NCI-H345 (cell line): ENCODE measurements around the gene MUC5B.
A peak's percentile ranks its signal among the peaks of the same experiment; 100 is the strongest.

Experiments
- DNase-seq: peaks from one replicate; lab custom pipeline; 2025; lab: John Stamatoyannopoulos, UW

Gene MUC5B

GRCh38 chr11:1220941-1221721, 1.7 kb upstream of the MUC5B start:
- no peak for DNase-seq

GRCh38 chr11:1221848-1222311, 986 bp upstream of the MUC5B start:
- DNase-seq: no peak

GRCh38 chr11:1223346-1224110, 662 bp downstream of the MUC5B start:
- no peak for DNase-seq

GRCh38 chr11:1224111-1224490, 1.2 kb downstream of the MUC5B start:
- no peak for DNase-seq

GRCh38 chr11:1224491-1225385, 1.9 kb downstream of the MUC5B start:
- DNase-seq: no peak

- DNase-seq: no peak
Observed at GRCh38 chr11:1225386-1226225, 2.7 kb downstream of the MUC5B start.

- no peak for DNase-seq
Observed at GRCh38 chr11:1226226-1226985, 3.5 kb downstream of the MUC5B start.

GRCh38 chr11:1226986-1227550, 4.2 kb downstream of the MUC5B start:
- DNase-seq: no peak

- no peak for DNase-seq
Observed at GRCh38 chr11:1227551-1228100, 4.8 kb downstream of the MUC5B start.

GRCh38 chr11:1228101-1228821, 5.4 kb downstream of the MUC5B start:
- no peak for DNase-seq

- no peak for DNase-seq
Observed at GRCh38 chr11:1228921-1229451, 6.1 kb downstream of the MUC5B start.

- DNase-seq: no peak
Observed at GRCh38 chr11:1229471-1230120, 6.7 kb downstream of the MUC5B start.

- no peak for DNase-seq
Observed at GRCh38 chr11:1230121-1230455, 7.2 kb downstream of the MUC5B start.

- no peak for DNase-seq
Observed at GRCh38 chr11:1230456-1231395, 7.9 kb downstream of the MUC5B start.

GRCh38 chr11:1231396-1232020, 8.6 kb downstream of the MUC5B start:
- DNase-seq: peak; percentile 69

- DNase-seq: no peak
Observed at GRCh38 chr11:1232021-1232882, 9.4 kb downstream of the MUC5B start.
